BLaER1 treated with 17β-estradiol and CSF1 and Interleukin-3, amounts not matched to agents 10 nM and 100 nM (cell line): ENCODE results near the gene CDKAL1.

Experiments used
- H3K27ac ChIP-seq, 11 experiments: shearing (Covaris generic); formaldehyde crosslinking; 2 replicates each; pipeline ENCODE4 v1.8.1; 2022
- H3K27me3 ChIP-seq, 11 experiments: shearing (Covaris generic); formaldehyde crosslinking; 2 replicates each; pipeline ENCODE4 v1.8.1; 2022
- H3K36me3 ChIP-seq, 11 experiments: shearing (Covaris generic); formaldehyde crosslinking; 2 replicates each; pipeline ENCODE4 v1.8.1; 2022
- H3K4me1 ChIP-seq, 10 experiments: shearing (Covaris generic); formaldehyde crosslinking; 2 replicates each; pipeline ENCODE4 v1.8.1; 2022
- H3K4me2 ChIP-seq, 11 experiments: shearing (Covaris generic); formaldehyde crosslinking; 2 replicates each; pipeline ENCODE4 v1.8.1; 2022
- H3K4me3 ChIP-seq, 10 experiments: shearing (Covaris generic); formaldehyde crosslinking; 2 replicates each; pipeline ENCODE4 v1.8.1; 2022
- H3K9ac ChIP-seq, 11 experiments: shearing (Covaris generic); formaldehyde crosslinking; 2 replicates each; pipeline ENCODE4 v1.8.1; 2022
- H3K9me3 ChIP-seq, 11 experiments: shearing (Covaris generic); formaldehyde crosslinking; replicated peaks in 1 of 11; 2 replicates each; pipeline ENCODE4 v1.8.1; 2022
- H4K20me1 ChIP-seq, 11 experiments: shearing (Covaris generic); formaldehyde crosslinking; 2 replicates each; pipeline ENCODE4 v1.8.1; 2022
- Cebpa-rat ChIP-seq, 11 experiments: shearing (Covaris generic); IDR thresholded peaks; 2 replicates each; pipeline ENCODE4 v1.8.1; 2022

CDKAL1 gene

GRCh38 chr6:20769631-20770030 lies 235.4 kb downstream of the CDKAL1 start:
- H3K4me1 ChIP-seq = peaks cover 0 to 4% (median 0%) of the 10 kb centered on the region in 10 experiments; a peak in 2 of 20 replicates
- no peak overlapping the region for H3K4me3 ChIP-seq
- H3K27ac ChIP-seq = no peak overlapping the region
- H4K20me1 ChIP-seq = no peaks in the 10 kb centered on the region
- H3K36me3 ChIP-seq = peaks cover 0 to 18% (median 7%) of the 10 kb centered on the region in 11 experiments; a peak in 6 of 22 replicates
- H3K9ac ChIP-seq = no peak overlapping the region
- H3K4me2 ChIP-seq = no peak overlapping the region
- H3K27me3 ChIP-seq = no peaks in the 10 kb centered on the region
- H3K9me3 ChIP-seq = no peaks in the 10 kb centered on the region
- TF ChIP-seq Cebpa-rat (IDR thresholded peaks at IDR 0.05) = no peak

GRCh38 chr6:20770773-20771172 lies 236.5 kb downstream of the CDKAL1 start:
- Histone ChIP-seq H3K4me1 (peaks cover 0 to 4% (median 0%) of the 10 kb centered on the region in 10 experiments; a peak in 2 of 20 replicates), H3K9me3 (no peaks in the 10 kb centered on the region), H3K36me3 (peaks cover 0 to 18% (median 7%) of the 10 kb centered on the region in 11 experiments; a peak in 6 of 22 replicates)

GRCh38 chr6:20771409-20771808 lies 237.2 kb downstream of the CDKAL1 start:
- peaks cover 0 to 4% (median 0%) of the 10 kb centered on the region in 10 experiments; a peak in 2 of 20 replicates for H3K4me1 ChIP-seq
- no peaks in the 10 kb centered on the region for H3K9me3 ChIP-seq
- H3K27ac ChIP-seq = no peak overlapping the region
- H3K4me3 ChIP-seq = no peak overlapping the region
- no peaks in the 10 kb centered on the region for H3K27me3 ChIP-seq
- TF ChIP-seq Cebpa-rat (IDR thresholded peaks at IDR 0.05) = no peak
- no peak overlapping the region for H3K4me2 ChIP-seq
- peaks cover 0 to 18% (median 7%) of the 10 kb centered on the region in 11 experiments; a peak in 6 of 22 replicates for H3K36me3 ChIP-seq
- no peaks in the 10 kb centered on the region for H4K20me1 ChIP-seq
- H3K9ac ChIP-seq = no peak overlapping the region

More at GRCh38 chr6:20770773-20771172, 236.5 kb downstream of the CDKAL1 start:
- Histone ChIP-seq H3K27ac (no peak overlapping the region), H3K4me2 (0 out of 22 replicates have a peak overlapping the region, but pooled peaks of 1 of the 11 experiments have one; percentile 6), H3K27me3 (no peaks in the 10 kb centered on the region), H4K20me1 (no peaks in the 10 kb centered on the region), H3K9ac (no peak overlapping the region), H3K4me3 (no peak overlapping the region)
- no peak for TF ChIP-seq Cebpa-rat (IDR thresholded peaks at IDR 0.05)

- H3K9ac ChIP-seq = no peak overlapping the region
- no peaks in the 10 kb centered on the region for H4K20me1 ChIP-seq
- H3K4me1 ChIP-seq = peaks cover 0 to 5% (median 0%) of the 10 kb centered on the region in 10 experiments; a peak in 3 of 20 replicates
- H3K4me2 ChIP-seq = no peak overlapping the region
- peaks cover 0 to 19% (median 7%) of the 10 kb centered on the region in 11 experiments; a peak in 6 of 22 replicates for H3K36me3 ChIP-seq
- no peaks in the 10 kb centered on the region for H3K9me3 ChIP-seq
- no peak overlapping the region for H3K27ac ChIP-seq
- H3K27me3 ChIP-seq = no peaks in the 10 kb centered on the region
- no peak overlapping the region for H3K4me3 ChIP-seq
- TF ChIP-seq Cebpa-rat (IDR thresholded peaks at IDR 0.05) = no peak
Measured at GRCh38 chr6:20773822-20774221, 239.6 kb downstream of the CDKAL1 start.

GRCh38 chr6:20775981-20776380 lies 241.7 kb downstream of the CDKAL1 start:
- H3K9me3 ChIP-seq = no peaks in the 10 kb centered on the region
- no peak for TF ChIP-seq Cebpa-rat (IDR thresholded peaks at IDR 0.05)
- H3K27ac ChIP-seq = no peak overlapping the region
- no peak overlapping the region for H3K9ac ChIP-seq
- H3K36me3 ChIP-seq = peaks cover 0 to 20% (median 6%) of the 10 kb centered on the region in 11 experiments; a peak in 10 of 22 replicates
- H3K4me3 ChIP-seq = no peak overlapping the region
- no peak overlapping the region for H3K4me2 ChIP-seq
- H3K4me1 ChIP-seq = peaks cover 0 to 5% (median 0%) of the 10 kb centered on the region in 10 experiments; a peak in 3 of 20 replicates
- no peaks in the 10 kb centered on the region for H4K20me1 ChIP-seq
- no peaks in the 10 kb centered on the region for H3K27me3 ChIP-seq

- Histone ChIP-seq H4K20me1 (no peaks in the 10 kb centered on the region), H3K27ac (no peak overlapping the region), H3K4me2 (no peak overlapping the region), H3K9me3 (no peaks in the 10 kb centered on the region), H3K27me3 (no peaks in the 10 kb centered on the region), H3K9ac (no peak overlapping the region), H3K36me3 (peaks cover 9 to 24% (median 11%) of the 10 kb centered on the region in 11 experiments; a peak in 17 of 22 replicates), H3K4me3 (no peak overlapping the region), H3K4me1 (peaks cover 0 to 5% (median 0%) of the 10 kb centered on the region in 10 experiments; a peak in 1 of 20 replicates)
- no peak for TF ChIP-seq Cebpa-rat (IDR thresholded peaks at IDR 0.05)
Measured at GRCh38 chr6:20777801-20778200, 243.5 kb downstream of the CDKAL1 start.

- H3K4me2 ChIP-seq = no peak overlapping the region
- no peak overlapping the region for H3K9ac ChIP-seq
- no peak overlapping the region for H3K27ac ChIP-seq
- H3K9me3 ChIP-seq = no peaks in the 10 kb centered on the region
- peaks cover 13 to 31% (median 16%) of the 10 kb centered on the region in 11 experiments; a peak in 17 of 22 replicates for H3K36me3 ChIP-seq
- no peaks in the 10 kb centered on the region for H4K20me1 ChIP-seq
- no peak overlapping the region for H3K4me3 ChIP-seq
- H3K4me1 ChIP-seq = peaks cover 0 to 5% (median 0%) of the 10 kb centered on the region in 10 experiments; a peak in 1 of 20 replicates
- TF ChIP-seq Cebpa-rat (IDR thresholded peaks at IDR 0.05) = no peak
- no peaks in the 10 kb centered on the region for H3K27me3 ChIP-seq
Measured at GRCh38 chr6:20778459-20778858, 244.2 kb downstream of the CDKAL1 start.

- H3K4me2 ChIP-seq = no peak overlapping the region
- peaks cover 13 to 34% (median 21%) of the 10 kb centered on the region in 11 experiments; a peak in 17 of 22 replicates for H3K36me3 ChIP-seq
- no peaks in the 10 kb centered on the region for H3K27me3 ChIP-seq
- no peak overlapping the region for H3K4me3 ChIP-seq
- TF ChIP-seq Cebpa-rat (IDR thresholded peaks at IDR 0.05) = no peak
- no peak overlapping the region for H3K9ac ChIP-seq
- no peaks in the 10 kb centered on the region for H4K20me1 ChIP-seq
- no peak overlapping the region for H3K27ac ChIP-seq
- peaks cover 0 to 5% (median 0%) of the 10 kb centered on the region in 10 experiments; a peak in 1 of 20 replicates for H3K4me1 ChIP-seq
- H3K9me3 ChIP-seq = no peaks in the 10 kb centered on the region
Measured at GRCh38 chr6:20778912-20779311, 244.7 kb downstream of the CDKAL1 start.

GRCh38 chr6:20789162-20789561 lies 254.9 kb downstream of the CDKAL1 start:
- TF ChIP-seq Cebpa-rat (IDR thresholded peaks at IDR 0.05) = no peak
- Histone ChIP-seq H3K27ac (no peak overlapping the region), H3K4me1 (no peaks in the 10 kb centered on the region), H3K9me3 (no peaks in the 10 kb centered on the region), H3K9ac (no peak overlapping the region), H3K4me3 (no peak overlapping the region), H3K4me2 (no peak overlapping the region), H4K20me1 (no peaks in the 10 kb centered on the region), H3K27me3 (no peaks in the 10 kb centered on the region), H3K36me3 (peaks cover 0 to 16% (median 5%) of the 10 kb centered on the region in 11 experiments; a peak in 7 of 22 replicates)
